Stimulated activated naive CD8-positive, alpha-beta T cell treated with anti-CD3 and anti-CD28 coated beads, Interleukin-15, Interleukin-2, amounts not matched to agents 100 ng/mL and 50 ng/mL, for 24 hours (primary cell): ENCODE measurements around the gene PCTP.

Source experiments
- H3K27ac Mint-ChIP-seq: one replicate; pipeline ENCODE4 v1.8.0; 2021; ENCODE audit warnings: mild to moderate bottlenecking, mixed read lengths
- H3K27me3 Mint-ChIP-seq: one replicate; pipeline ENCODE4 v1.8.0; 2021; ENCODE audit warnings: mixed read lengths
- H3K36me3 Mint-ChIP-seq: one replicate; pipeline ENCODE4 v1.8.0; 2021; ENCODE audit warnings: low read depth, mixed read lengths
- H3K4me1 Mint-ChIP-seq: one replicate; pipeline ENCODE4 v1.8.0; 2021; ENCODE audit warnings: low read depth, mixed read lengths
- H3K4me3 Mint-ChIP-seq: one replicate; pipeline ENCODE4 v1.8.0; 2021; ENCODE audit warnings: mild to moderate bottlenecking, mixed read lengths
- H3K9me3 Mint-ChIP-seq: one replicate; pipeline ENCODE4 v1.8.0; 2021; ENCODE audit warnings: mixed read lengths

The PCTP gene

DNA sequence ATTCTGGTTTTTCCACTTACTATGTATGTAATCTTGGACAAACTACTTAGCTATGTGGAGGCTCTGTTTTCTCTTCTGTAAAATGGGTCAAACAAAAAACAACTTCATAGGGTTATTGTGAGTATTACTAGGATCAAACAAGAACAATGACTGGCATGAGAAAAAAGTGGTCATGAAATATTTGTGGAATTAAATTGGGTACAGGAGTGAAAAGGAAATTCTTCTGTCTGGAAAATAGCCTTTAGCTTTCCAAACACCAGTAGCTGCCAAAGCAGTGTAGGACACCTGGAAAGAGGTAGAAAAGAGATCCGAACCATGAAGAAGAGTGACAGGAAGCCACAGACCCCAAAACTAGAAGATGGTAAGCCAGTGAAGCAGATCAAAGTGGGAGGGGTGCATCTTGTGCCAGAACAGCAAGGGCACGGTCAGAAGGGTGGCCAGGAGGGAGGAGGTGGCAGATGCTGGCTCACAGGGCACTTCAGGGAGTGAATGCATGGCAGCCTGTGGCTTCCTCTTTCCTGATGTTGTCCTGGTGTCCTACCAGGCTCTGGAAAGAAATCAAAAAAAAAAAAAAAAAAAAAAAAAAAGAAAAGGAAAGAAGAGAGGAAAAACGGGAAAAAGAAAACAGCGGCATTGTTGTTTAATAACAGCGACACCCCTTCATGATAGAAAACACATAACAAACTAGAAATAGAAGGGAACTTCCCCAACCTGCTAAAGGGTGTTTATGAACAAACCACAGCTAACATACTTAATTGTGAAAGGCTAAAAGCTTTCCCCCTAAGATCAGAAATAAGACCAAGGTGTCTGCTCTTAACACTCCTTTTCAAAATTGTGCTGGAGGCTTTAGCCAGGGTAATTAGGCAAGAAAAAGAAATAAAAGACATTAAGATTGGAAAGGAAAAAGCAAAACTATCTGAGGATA is 67.9 kb downstream of the PCTP start:
- Mint-ChIP-seq H3K4me3 (no peak overlapping the region), H3K4me1 (peaks cover 3% of the 10 kb centered on the region), H3K36me3 (no peaks in the 10 kb centered on the region), H3K9me3 (peaks cover 7% of the 10 kb centered on the region), H3K27me3 (peaks cover 44% of the 10 kb centered on the region), H3K27ac (no peak overlapping the region)

DNA sequence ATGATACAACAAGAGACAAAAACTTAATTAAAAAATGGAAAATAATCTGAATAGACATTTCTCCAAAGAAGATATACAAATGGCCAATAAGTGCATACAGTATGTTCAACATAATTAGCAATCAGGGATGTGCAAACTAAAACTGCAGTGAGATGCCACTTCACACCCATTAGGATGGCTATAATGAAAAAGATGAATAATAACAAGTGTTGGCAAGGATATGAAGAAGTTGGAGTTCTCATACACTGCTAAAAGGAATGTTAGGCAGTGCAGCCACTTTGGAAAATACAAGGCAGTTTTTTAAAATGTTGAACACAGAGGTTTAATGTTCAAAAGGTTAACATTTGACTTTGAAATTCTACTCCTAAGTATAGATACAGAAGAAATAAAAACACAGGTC is 69.8 kb downstream of the PCTP start:
- peaks cover 7% of the 10 kb centered on the region for H3K9me3 Mint-ChIP-seq
- no peak overlapping the region for H3K27ac Mint-ChIP-seq
- H3K27me3 Mint-ChIP-seq = peaks cover 38% of the 10 kb centered on the region
- H3K36me3 Mint-ChIP-seq = no peaks in the 10 kb centered on the region
- H3K4me1 Mint-ChIP-seq = peaks cover 3% of the 10 kb centered on the region
- no peak overlapping the region for H3K4me3 Mint-ChIP-seq

GRCh38 chr17:55822028-55822427 is 71.2 kb downstream of the PCTP start:
- H3K36me3 Mint-ChIP-seq = no peaks in the 10 kb centered on the region
- H3K4me1 Mint-ChIP-seq = peaks cover 3% of the 10 kb centered on the region
- H3K4me3 Mint-ChIP-seq = no peak overlapping the region
- H3K27me3 Mint-ChIP-seq = peaks cover 26% of the 10 kb centered on the region
- peaks cover 7% of the 10 kb centered on the region for H3K9me3 Mint-ChIP-seq
- H3K27ac Mint-ChIP-seq = no peak overlapping the region

DNA sequence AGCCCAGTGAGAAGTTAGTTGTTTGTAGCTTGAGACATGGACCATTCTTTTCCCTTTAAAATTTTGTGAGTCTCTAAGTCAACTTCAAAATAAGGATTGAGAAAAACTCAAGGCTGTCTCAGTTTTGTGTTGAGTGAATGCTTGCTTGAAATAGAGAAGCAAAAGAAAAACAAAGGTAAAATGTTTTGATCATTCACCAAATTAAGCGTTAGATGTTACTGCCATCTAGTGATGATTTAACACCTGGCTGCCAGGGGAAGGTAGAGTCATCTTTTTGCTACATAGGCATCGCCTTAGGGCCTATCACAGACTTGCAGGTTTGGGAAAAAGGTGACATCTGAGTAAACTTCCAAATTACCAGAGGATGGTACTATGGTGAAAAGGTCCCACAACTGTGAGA is 74.4 kb downstream of the PCTP start:
- H3K27me3 Mint-ChIP-seq = peaks cover 13% of the 10 kb centered on the region
- peaks cover 7% of the 10 kb centered on the region for H3K9me3 Mint-ChIP-seq
- H3K4me3 Mint-ChIP-seq = no peak overlapping the region
- no peaks in the 10 kb centered on the region for H3K36me3 Mint-ChIP-seq
- H3K4me1 Mint-ChIP-seq = no peaks in the 10 kb centered on the region
- H3K27ac Mint-ChIP-seq = no peak overlapping the region
